ENCODE results near the gene TMEM45B.
A peak's percentile ranks its signal among the peaks of the same experiment; 100 is the strongest.
"Not testable (repeated sequence)": the region's sequence is repeated elsewhere in the genome, so short reads cannot be mapped to it uniquely, and the experiment has no call there.

The TMEM45B gene

DNA sequence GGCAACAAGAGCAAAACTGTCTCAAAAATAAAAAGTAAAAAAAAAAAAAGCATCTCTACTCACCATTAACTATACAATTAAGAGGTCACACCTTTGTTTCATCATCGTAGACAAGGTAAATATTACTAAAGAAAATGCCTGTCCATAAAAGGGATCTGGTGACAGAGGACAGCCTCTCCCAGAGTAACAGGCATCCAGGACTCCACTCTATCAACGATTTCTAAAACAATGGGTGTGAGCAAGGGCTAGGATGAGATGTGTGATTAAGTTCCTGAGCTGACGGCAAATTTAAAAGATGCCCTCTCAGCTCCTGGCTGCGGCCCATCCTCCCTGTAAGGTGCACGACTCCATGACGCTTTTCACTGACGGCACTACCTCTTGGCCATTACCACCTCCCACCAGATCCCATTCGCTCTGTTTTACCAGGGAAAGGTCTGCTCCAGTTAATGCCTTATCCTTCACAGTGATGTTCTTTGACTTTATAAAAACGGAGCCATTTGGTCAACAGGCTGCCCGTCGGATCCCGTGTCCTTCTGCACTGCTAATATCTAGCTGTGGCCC, 2.3 kb upstream of the TMEM45B start:
- DNase-seq = no peak

DNA sequence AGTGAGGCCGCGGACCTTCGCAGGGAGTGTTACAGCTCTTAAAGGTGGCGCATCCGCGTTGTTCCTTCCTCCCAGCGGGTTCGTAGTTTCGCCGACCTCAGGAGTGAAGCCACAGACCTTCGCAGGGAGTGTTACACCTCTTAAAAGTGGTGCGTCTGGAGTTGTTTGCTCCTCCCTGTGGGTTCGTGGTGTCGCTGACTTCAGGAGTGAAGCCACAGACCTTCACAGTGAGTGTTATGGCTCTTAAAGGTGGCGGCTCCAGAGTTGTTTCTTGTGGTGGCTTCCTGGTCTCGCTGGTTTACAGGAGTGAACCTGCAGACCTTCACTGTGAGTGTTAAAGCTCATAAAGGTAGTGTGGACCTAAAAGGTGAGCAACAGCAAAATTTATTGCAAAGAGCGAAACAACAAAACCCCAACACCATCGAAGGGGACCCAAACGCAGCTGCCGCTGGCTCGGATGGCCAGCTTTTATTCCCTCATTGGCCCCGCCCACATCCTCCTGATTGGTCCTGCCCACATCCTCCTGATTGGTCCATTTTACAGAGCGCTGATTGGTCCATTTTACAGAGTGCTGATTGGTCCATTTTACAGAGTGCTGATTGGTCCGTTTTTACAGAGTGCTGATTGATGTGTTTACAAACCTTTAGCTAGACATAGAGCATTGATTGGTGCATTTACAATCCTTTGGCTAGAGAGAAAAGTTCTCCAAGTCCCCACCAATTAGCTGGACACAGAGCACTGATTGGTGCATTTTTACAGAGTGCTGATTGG, 1.2 kb upstream of the TMEM45B start:
- peak; percentile 73 to 76 for DNase-seq

DNA sequence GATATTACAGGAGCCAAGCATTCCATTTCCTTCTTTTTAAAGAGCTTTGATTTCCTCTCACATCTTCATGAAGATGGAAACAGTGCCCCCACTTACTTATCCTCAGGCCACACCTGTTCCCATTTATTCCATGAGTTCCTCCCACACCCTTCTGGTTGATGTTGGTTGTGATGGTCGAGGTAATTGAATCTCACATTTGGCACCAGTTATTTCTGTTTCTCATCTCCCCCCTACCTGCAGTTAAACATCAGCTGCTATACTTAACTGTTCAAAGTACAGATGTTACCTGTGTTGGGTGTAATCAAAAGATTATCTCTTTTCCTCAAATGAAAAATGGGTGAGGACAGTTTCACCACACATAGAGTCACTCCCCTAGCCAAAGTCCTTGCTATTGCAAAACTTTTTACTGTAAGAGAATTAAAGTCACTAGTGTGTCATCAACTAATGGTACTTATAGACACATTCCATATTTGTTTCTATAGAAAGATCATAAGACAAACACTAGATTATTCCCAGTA, 1.9 kb downstream of the TMEM45B start:
- no peak for DNase-seq

- not testable (repeated sequence) for DNase-seq
These were observed 2.6 kb downstream of the TMEM45B start for GRCh38 chr11:129818236-129818635.

DNA sequence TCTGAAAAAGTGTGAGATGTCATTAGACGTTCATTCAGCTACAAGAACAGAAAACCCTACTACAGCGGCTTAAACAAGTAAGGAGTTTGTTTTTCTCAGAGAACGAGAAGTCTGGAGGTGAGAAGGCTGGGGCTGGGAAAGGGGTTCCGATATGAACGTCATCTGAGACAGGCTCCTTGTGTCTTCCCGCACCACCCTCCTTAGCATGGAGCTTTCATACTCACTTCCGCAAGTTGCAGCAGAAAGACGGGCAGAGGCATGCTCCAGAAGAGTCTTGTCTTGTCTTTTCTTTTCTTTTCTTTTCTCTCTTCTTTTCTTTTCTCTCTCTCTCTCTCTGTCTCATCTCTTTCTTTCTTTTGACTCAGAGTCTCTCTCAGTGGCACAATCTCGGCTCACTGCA, 3.6 kb downstream of the TMEM45B start:
- DNase-seq = no peak

DNA sequence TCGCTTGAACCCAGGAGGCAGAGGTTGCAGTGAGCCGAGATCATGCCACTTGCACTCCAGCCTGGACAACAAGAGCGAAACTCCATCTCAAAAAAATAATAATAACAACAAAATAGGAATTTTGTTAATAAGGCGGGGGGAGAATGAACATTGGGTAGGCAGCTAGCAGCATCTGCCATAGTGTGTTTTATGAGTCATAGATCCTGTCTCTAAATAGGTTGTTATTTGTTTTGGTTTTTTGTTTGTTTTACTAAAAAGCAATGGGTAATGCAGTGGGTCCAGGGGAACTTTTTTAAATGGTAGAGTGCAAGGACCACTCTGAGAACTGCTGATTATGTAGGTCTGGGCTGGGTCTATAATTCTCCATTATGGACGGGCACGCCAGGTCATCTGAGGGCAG, 4.6 kb downstream of the TMEM45B start:
- not testable (repeated sequence) for DNase-seq

DNA sequence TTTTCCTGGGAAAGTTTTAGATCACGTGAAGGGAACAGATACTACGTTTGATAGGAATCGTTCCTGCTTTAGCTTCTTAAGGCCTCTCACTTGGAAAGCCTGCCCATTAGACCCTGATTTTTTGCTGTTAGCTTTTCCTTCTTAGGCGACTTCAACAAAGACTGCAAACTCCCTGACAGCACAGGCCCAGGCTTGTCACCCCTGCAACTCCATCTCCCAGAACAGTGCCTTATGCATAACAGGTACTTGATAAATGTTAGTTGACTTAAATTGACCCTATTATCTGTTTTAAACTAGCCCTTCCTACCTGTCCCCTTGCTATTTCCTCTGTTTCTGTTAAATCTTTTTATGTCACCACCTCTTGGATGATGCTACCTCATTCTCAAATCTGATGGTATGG, 7.6 kb downstream of the TMEM45B start:
- not testable (repeated sequence) for DNase-seq

DNA sequence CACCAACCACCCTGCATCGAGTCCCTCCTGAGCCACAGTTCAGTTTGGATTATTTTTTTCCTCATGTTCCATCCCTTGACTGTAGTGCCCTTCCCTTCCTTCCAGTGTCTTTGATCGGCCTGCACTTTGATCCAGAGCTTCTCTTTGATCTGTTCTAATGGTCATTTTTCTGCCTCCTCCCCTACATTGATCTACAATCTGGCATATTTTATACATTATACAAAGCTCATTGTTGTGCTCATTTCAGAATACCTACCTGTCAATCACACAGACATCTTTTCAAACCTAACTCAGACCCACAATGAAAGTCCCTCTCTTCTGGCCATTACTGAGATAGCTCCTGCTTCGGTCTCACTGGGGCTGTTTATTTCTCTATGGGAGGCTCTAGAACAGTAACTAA, 8.2 kb downstream of the TMEM45B start:
- DNase-seq = not testable (repeated sequence)

GRCh38 chr11:129825380-129825779, 9.7 kb downstream of the TMEM45B start:
- DNase-seq = no peak

DNA sequence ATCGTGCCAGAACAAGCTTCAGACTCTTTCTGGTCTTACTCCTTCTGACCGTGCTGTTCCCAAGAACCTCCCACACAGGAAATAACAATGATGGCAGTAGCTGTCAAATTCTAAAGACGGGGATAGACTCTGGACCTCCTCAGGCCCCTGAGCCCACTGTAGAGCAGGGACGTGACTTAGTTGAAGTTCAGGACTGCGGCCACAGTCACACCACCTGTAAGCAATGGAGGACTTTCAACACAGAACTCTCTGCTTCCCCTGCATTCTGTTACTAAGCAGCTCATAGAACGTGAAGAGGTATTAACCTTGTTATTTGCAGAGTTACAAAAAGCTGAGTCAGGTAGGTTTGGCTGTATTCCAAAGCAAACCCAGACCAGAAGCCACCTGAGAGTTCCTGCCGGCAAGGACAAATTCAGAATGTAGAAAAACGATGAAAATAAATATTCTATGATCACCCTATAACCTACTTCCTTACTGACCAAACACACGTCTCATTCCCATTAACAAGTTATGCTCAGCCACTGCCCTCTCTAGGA, 12.7 kb downstream of the TMEM45B start:
- DNase-seq = no peak

DNA sequence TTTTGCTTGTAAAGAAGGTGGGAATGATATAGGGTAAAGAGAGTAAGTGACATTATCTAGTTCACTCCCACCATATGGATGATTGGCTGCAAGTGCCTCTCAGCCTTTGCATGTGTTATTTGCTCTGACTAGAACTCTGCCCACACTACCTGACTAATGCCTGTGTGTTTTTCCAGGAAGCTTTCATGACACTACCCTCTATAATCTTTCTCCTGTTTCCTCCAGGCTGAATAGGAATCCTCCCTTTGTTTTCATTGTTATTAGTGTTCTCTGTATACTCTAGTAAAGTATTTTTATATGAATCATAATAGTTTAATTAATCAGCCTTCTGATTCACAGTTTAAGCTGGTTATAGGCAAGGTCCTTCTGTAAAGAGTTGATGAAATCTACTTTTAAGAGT, 13.8 kb downstream of the TMEM45B start:
- DNase-seq = not testable (repeated sequence)

DNA sequence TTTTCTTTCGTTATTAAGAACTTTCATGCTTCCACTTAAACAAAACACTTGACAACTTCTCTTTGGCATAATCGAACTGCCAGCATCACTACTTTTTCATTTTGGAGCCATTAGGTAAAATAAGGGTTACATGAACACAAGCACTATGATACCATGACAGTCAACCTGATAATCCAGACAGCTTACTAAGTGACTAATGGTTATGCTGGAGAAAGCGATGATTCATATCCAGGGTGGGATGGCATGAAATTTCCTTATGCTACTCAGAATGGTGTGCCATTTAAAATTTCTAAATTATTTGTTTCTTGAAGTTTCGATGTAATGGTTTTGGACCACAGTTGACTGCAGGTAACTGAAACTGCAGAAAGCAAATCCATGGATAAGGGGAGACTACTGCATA, 15.6 kb downstream of the TMEM45B start:
- not testable (repeated sequence) for DNase-seq

- not testable (repeated sequence) for DNase-seq
These were observed 17.6 kb downstream of the TMEM45B start for GRCh38 chr11:129833260-129833659.

- not testable (repeated sequence) for DNase-seq
These were observed 20.8 kb downstream of the TMEM45B start for GRCh38 chr11:129836423-129836891.

DNA sequence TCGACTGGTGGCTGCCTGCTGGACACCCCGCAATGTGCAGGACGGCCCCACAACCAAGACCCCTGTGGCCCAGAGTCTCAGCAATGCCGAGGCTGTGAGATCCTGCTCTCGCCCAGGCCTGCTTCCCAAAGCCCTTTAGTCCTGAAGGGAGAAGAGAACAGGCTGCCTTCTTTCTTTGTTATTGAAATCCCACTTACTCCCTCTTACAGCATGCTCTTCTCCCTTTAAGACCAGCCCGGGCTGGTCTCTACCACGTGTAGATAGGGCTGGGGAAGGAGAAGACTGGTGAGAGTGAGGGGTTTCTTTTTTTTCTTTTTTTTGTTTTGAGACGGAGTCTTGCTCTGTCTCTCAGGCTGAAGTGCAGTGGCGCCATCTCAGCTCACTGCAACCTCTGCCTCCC, 21.3 kb downstream of the TMEM45B start:
- no peak for DNase-seq

DNA sequence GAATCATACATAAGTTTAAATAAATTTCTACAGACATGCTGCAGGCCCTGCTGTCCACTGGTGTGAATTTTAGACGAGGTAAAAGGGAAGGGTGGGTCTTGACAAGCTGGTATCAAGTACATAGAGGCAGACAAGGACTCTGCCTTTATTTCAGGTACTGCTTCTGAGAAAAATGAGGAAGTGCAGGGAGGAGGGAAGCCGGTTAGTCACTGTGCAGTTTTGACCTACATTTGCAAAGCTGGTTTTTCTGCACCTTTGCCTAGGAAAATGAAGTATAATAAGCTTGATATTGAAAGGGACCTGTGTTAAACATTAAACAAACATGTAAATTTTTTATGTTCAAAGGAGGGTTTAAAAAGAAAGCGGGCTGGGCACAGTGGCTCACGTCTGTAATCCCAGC, 24.6 kb downstream of the TMEM45B start:
- DNase-seq = no peak

- DNase-seq = no peak
These were observed 26.5 kb downstream of the TMEM45B start for GRCh38 chr11:129842138-129842537.

- peak in 1 of 2 experiments; percentile 18 for DNase-seq
These were observed 31.1 kb downstream of the TMEM45B start for GRCh38 chr11:129846508-129847335.

- not testable (repeated sequence) for DNase-seq
These were observed 31.7 kb downstream of the TMEM45B start for GRCh38 chr11:129847361-129847760.

DNA sequence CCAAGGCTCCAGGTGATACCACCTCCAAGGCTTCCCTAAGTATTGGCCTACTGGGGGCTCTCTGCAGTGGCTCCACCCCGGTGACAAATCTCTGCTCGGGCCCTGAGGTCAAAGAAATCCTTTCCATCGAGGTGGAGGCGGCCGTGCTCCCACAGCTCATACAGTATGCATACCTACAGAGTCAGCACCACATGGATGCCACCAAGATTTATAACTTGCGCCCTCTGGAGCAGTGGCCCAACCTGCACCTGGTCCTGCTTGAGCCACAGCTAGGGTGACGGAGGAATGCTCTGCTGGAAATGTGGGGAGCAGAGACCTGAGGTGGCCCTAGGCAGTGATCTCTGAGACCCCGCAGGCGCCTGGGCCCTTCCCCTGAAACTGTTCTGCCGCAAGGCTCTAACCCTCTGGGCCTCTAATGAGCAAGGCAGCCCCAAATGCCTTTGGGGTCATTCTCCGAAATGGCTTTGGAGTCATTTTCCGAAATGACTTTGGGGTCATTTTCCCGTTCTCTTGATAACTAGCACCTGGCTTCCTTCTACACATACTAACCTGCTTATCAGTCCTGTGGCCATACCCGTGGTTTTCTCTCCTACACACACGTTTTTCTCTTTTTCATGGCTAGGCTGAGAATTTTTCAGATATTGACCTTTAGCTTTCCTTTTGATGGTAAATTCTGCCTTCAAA, 33.9 kb downstream of the TMEM45B start:
- no peak for DNase-seq

DNA sequence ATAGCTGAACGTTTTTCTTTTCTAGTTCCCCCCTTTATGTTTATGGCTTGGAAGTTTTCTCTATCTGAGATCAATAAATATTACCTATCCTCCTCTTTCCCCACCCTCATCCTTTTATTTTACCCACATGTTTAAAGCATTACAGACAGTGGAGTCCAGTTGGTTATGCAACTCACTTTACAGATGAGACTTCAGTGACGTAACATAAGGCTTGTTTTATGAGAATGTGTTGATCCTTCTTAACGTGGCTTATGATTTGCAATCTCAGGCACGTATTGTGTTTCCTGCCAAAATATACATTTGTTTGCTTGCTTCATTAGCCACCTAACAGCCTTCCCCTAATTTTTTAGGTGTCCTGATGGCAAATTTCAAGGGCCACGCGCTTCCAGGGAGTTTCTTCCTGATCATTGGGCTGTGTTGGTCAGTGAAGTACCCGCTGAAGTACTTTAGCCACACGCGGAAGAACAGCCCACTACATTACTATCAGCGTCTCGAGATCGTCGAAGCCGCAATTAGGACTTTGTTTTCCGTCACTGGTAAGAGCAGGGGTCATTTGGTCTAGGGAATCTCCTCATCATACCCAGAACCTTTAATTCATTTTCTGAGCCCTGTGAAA, 36.6 kb downstream of the TMEM45B start:
- DNase-seq = no peak

All from activated CD4-positive, alpha-beta T cell treated with anti-CD3 and anti-CD28 coated beads, Interleukin-2, amount 50 U/mL, for 4 hours (primary cell).